Mesendoderm (in vitro differentiated cells): ENCODE results near the gene KANSL1L.

Experiments used
- DNase-seq: peaks from one replicate; pipeline ENCODE4 v3.0.0; 2013
- H2AK5ac ChIP-seq: 2 replicates; pipeline ENCODE4 v1.6.1; 2013; ENCODE audit warnings: low read length, inconsistent platforms
- H2BK120ac ChIP-seq: 2 replicates; pipeline ENCODE4 v1.6.1; 2013; ENCODE audit warnings: low read depth, mild to moderate bottlenecking, low read length, moderate library complexity, mixed read lengths
- H2BK15ac ChIP-seq: replicated peaks from 2 replicates; pipeline ENCODE4 v1.6.1; 2013; ENCODE audit warnings: low read depth, mild to moderate bottlenecking, moderate library complexity
- H2BK5ac ChIP-seq: 2 replicates; pipeline ENCODE4 v1.6.1; 2013; ENCODE audit warnings: low read length, inconsistent platforms
- H3K18ac ChIP-seq: 2 replicates; pipeline ENCODE4 v1.6.1; 2013; ENCODE audit warnings: mild to moderate bottlenecking, low read length, mixed read lengths
- H3K23ac ChIP-seq: one replicate; pipeline ENCODE4 v1.6.1; 2013; ENCODE audit warnings: low read length
- H3K27ac ChIP-seq: 2 replicates; pipeline ENCODE4 v1.5.1; 2013; ENCODE audit warnings: low read depth, mild to moderate bottlenecking, inconsistent platforms, low read length, moderate library complexity
- H3K27me3 ChIP-seq: 2 replicates; pipeline ENCODE4 v1.6.1; 2013; ENCODE audit warnings: low read length, control low read depth, mild to moderate bottlenecking, inconsistent platforms; ENCODE audit not compliant: insufficient read depth, poor library complexity
- H3K36me3 ChIP-seq: 2 replicates; pipeline ENCODE4 v1.6.1; 2013; ENCODE audit warnings: low read length, inconsistent platforms; ENCODE audit not compliant: control insufficient read depth, insufficient read depth
- H3K4ac ChIP-seq: one replicate; pipeline ENCODE4 v1.6.1; 2013; ENCODE audit warnings: low read depth, mild to moderate bottlenecking, low read length, moderate library complexity
- H3K4me1 ChIP-seq: 2 replicates; pipeline ENCODE4 v1.6.1; 2013; ENCODE audit warnings: low read depth, low read length, inconsistent platforms; ENCODE audit not compliant: control insufficient read depth
- H3K4me2 ChIP-seq: 2 replicates; pipeline ENCODE4 v1.6.1; 2013; ENCODE audit warnings: low read length
- H3K4me3 ChIP-seq: 2 replicates; pipeline ENCODE4 v1.5.1; 2013; ENCODE audit warnings: mild to moderate bottlenecking, low read length
- H3K56ac ChIP-seq: one replicate; pipeline ENCODE4 v1.6.1; 2013; ENCODE audit warnings: low read length
- H3K79me1 ChIP-seq: 2 replicates; pipeline ENCODE4 v1.6.1; 2013; ENCODE audit warnings: low read length, inconsistent platforms
- H3K79me2 ChIP-seq: 2 replicates; pipeline ENCODE4 v1.6.1; 2013; ENCODE audit warnings: mild to moderate bottlenecking, low read length; ENCODE audit not compliant: control insufficient read depth, insufficient read depth
- H3K9ac ChIP-seq: 2 replicates; pipeline ENCODE4 v1.6.1; 2013; ENCODE audit warnings: low read length, inconsistent platforms
- H4K5ac ChIP-seq: one replicate; pipeline ENCODE4 v1.6.1; 2013; ENCODE audit warnings: low read length
- H4K8ac ChIP-seq: one replicate; pipeline ENCODE4 v1.6.1; 2013; ENCODE audit warnings: low read depth, mild to moderate bottlenecking, control low read depth, low read length, moderate library complexity
- WGBS: extraction: QIAGEN DNeasy Blood & Tissue Kit; methylation state at CpG from one replicate; pipeline ENCODE4 v1.1.7; 2013; ENCODE audit warnings: low lambda C conversion rate, missing lambda C conversion rate; ENCODE audit not compliant: insufficient coverage; ENCODE audit errors: extremely low coverage; 5-methylcytosine and 5-hydroxymethylcytosine counted together

Gene KANSL1L

DNA sequence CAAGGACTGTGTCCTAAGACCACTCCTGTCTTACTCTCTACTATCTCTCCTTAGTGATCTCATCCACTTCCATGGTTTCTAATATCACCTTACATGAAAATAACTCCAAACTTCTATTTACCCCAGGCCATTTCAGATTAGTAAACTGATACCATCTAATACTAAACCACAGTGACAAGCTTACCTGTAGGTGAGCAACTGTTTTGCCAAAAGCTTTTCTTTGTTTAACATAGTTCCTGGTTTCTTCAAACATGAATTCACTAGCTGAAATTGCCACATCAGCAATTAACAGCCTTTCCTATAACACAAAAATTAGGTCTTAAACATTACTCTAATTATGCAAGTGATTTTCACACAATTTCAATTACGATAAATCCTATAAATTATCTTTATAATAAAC lies 31.9 kb upstream of the KANSL1L start:
- DNase-seq: no peak
- no peak overlapping the region for H3K27ac ChIP-seq
- no peak overlapping the region for H3K9ac ChIP-seq
- 100% methylated on average over 1 of the region's 1 CpG for WGBS
- H2BK120ac ChIP-seq: no peak overlapping the region
- no peak overlapping the region for H2AK5ac ChIP-seq
- H3K18ac ChIP-seq: no peak overlapping the region
- H2BK15ac ChIP-seq: no peak overlapping the region
- H3K79me1 ChIP-seq: no peaks in the 10 kb centered on the region
- no peak overlapping the region for H2BK5ac ChIP-seq
- no peak overlapping the region for H3K4me2 ChIP-seq
- no peaks in the 10 kb centered on the region for H3K36me3 ChIP-seq
- H3K27me3 ChIP-seq: no peaks in the 10 kb centered on the region
- no peaks in the 10 kb centered on the region for H3K79me2 ChIP-seq
- no peaks in the 10 kb centered on the region for H3K4me1 ChIP-seq
- no peak overlapping the region for H4K8ac ChIP-seq
- no peak overlapping the region for H3K23ac ChIP-seq
- no peak overlapping the region for H3K56ac ChIP-seq
- no peak overlapping the region for H4K5ac ChIP-seq
- H3K4ac ChIP-seq: no peak overlapping the region
- H3K4me3 ChIP-seq: no peak overlapping the region

DNA sequence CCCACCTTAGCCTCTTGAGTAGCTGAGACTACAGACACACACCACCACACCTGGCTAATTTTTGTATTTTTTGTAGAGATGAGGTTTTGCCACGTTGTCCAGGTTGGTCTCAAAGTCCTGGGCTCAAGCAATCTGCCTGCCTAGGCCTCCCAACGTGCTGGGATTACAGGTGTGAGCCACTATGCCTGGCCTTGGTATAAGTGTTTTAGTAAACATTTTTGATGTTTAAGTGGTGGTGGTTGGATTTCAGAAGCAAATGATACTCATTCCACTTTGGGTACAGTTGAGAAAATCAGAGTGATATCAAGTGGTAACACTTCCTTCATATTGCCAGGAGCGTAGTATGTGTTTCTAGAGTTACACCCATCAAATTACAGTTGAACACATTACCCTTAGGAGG lies 28.6 kb upstream of the KANSL1L start:
- Histone ChIP-seq H4K5ac (no peak overlapping the region), H3K4me2 (no peak overlapping the region), H2BK120ac (no peak overlapping the region), H3K4ac (no peak overlapping the region), H3K23ac (no peak overlapping the region), H3K27me3 (no peaks in the 10 kb centered on the region), H3K56ac (no peak overlapping the region), H3K4me3 (no peak overlapping the region), H3K79me1 (no peaks in the 10 kb centered on the region), H3K27ac (no peak overlapping the region), H2AK5ac (no peak overlapping the region), H3K18ac (no peak overlapping the region), H2BK5ac (no peak overlapping the region), H3K4me1 (no peaks in the 10 kb centered on the region), H3K9ac (no peak overlapping the region), H3K79me2 (no peaks in the 10 kb centered on the region), H4K8ac (no peak overlapping the region), H3K36me3 (no peaks in the 10 kb centered on the region), H2BK15ac (no peak overlapping the region)
- WGBS: no CpG with 5 or more reads among the region's 3 CpGs
- no peak for DNase-seq

GRCh38 chr2:210199186-210199765 lies 28.1 kb upstream of the KANSL1L start:
- no peak overlapping the region for H3K9ac ChIP-seq
- H3K27me3 ChIP-seq: no peaks in the 10 kb centered on the region
- no peak overlapping the region for H3K18ac ChIP-seq
- H3K27ac ChIP-seq: no peak overlapping the region
- H4K5ac ChIP-seq: no peak overlapping the region
- no peak overlapping the region for H3K4me2 ChIP-seq
- H3K23ac ChIP-seq: no peak overlapping the region
- H4K8ac ChIP-seq: no peak overlapping the region
- H2AK5ac ChIP-seq: no peak overlapping the region
- no peaks in the 10 kb centered on the region for H3K79me2 ChIP-seq
- H3K79me1 ChIP-seq: no peaks in the 10 kb centered on the region
- H3K36me3 ChIP-seq: no peaks in the 10 kb centered on the region
- H3K4ac ChIP-seq: no peak overlapping the region
- H2BK5ac ChIP-seq: no peak overlapping the region
- H3K56ac ChIP-seq: no peak overlapping the region
- DNase-seq: peak; percentile 19
- H3K4me1 ChIP-seq: no peaks in the 10 kb centered on the region
- no peak overlapping the region for H2BK120ac ChIP-seq
- no peak overlapping the region for H2BK15ac ChIP-seq
- no peak overlapping the region for H3K4me3 ChIP-seq

DNA sequence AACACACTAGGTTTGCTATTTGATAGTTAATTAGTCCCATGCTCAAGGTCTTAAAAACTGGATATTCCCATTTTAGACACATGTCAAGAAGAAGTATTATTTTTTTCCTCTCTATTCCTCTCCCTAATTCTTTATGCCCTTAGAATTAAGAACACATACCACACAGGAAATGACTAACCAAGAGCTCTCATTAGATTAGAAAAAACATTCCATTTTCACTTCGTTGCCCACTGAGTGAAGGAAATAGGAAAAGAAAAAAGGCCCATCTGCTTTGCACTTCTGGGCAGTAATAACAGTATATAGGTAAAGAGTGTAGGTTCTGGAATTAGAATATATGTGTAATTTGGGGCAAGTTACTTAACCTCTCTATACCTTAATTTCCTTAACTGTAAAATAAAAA lies 27.1 kb upstream of the KANSL1L start:
- H4K5ac ChIP-seq: no peak overlapping the region
- WGBS: no CpG with 5 or more reads among the region's 1 CpG
- H3K23ac ChIP-seq: no peak overlapping the region
- no peak overlapping the region for H4K8ac ChIP-seq
- H3K4ac ChIP-seq: no peak overlapping the region
- no peak for DNase-seq
- H3K27me3 ChIP-seq: no peaks in the 10 kb centered on the region
- H3K79me2 ChIP-seq: no peaks in the 10 kb centered on the region
- H3K56ac ChIP-seq: no peak overlapping the region
- no peaks in the 10 kb centered on the region for H3K79me1 ChIP-seq
- H2AK5ac ChIP-seq: no peak overlapping the region
- no peak overlapping the region for H3K27ac ChIP-seq
- H3K18ac ChIP-seq: no peak overlapping the region
- no peak overlapping the region for H3K4me2 ChIP-seq
- H3K36me3 ChIP-seq: no peaks in the 10 kb centered on the region
- H2BK15ac ChIP-seq: no peak overlapping the region
- no peak overlapping the region for H2BK5ac ChIP-seq
- no peak overlapping the region for H3K9ac ChIP-seq
- no peaks in the 10 kb centered on the region for H3K4me1 ChIP-seq
- H3K4me3 ChIP-seq: no peak overlapping the region
- no peak overlapping the region for H2BK120ac ChIP-seq

DNA sequence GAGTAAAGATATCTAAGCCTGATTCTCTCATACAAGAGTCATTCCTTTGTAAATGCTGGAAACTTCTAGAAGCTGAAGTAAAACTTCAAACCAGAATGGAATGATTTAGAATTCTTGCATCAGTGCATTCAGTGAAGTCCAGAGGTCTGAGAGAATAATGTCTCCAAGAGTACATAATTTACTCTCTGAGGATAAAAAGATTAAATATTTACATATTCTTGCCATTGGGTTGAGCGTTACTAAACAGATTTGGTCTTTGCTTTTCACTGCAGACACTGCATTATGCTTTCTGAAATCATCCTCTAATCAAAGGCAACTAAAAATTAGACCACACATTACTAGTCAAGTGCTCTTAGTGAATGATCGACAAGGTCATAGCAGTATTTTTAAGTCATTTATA lies 26.5 kb upstream of the KANSL1L start:
- no peak overlapping the region for H3K23ac ChIP-seq
- H3K56ac ChIP-seq: no peak overlapping the region
- no peaks in the 10 kb centered on the region for H3K79me2 ChIP-seq
- H3K36me3 ChIP-seq: no peaks in the 10 kb centered on the region
- H3K79me1 ChIP-seq: no peaks in the 10 kb centered on the region
- H3K18ac ChIP-seq: no peak overlapping the region
- H3K27ac ChIP-seq: no peak overlapping the region
- no peak overlapping the region for H3K4me3 ChIP-seq
- no peak overlapping the region for H4K5ac ChIP-seq
- H4K8ac ChIP-seq: no peak overlapping the region
- H2BK120ac ChIP-seq: no peak overlapping the region
- H3K4me2 ChIP-seq: no peak overlapping the region
- WGBS: no CpG with 5 or more reads among the region's 2 CpGs
- H3K4me1 ChIP-seq: no peaks in the 10 kb centered on the region
- no peak for DNase-seq
- H3K27me3 ChIP-seq: no peaks in the 10 kb centered on the region
- H2AK5ac ChIP-seq: no peak overlapping the region
- H2BK15ac ChIP-seq: no peak overlapping the region
- no peak overlapping the region for H3K4ac ChIP-seq
- no peak overlapping the region for H3K9ac ChIP-seq
- no peak overlapping the region for H2BK5ac ChIP-seq

- DNase-seq: peak; percentile 34
- H4K5ac ChIP-seq: no peak overlapping the region
- H3K18ac ChIP-seq: no peak overlapping the region
- H3K23ac ChIP-seq: no peak overlapping the region
- H2BK120ac ChIP-seq: no peak overlapping the region
- H3K79me1 ChIP-seq: no peaks in the 10 kb centered on the region
- H3K36me3 ChIP-seq: no peaks in the 10 kb centered on the region
- H3K56ac ChIP-seq: no peak overlapping the region
- no peak overlapping the region for H3K9ac ChIP-seq
- H4K8ac ChIP-seq: no peak overlapping the region
- no CpG with 5 or more reads among the region's 8 CpGs for WGBS
- H3K79me2 ChIP-seq: no peaks in the 10 kb centered on the region
- H2BK5ac ChIP-seq: no peak overlapping the region
- no peak overlapping the region for H3K4ac ChIP-seq
- H2BK15ac ChIP-seq: no peak overlapping the region
- no peak overlapping the region for H3K4me3 ChIP-seq
- no peak overlapping the region for H3K27ac ChIP-seq
- no peaks in the 10 kb centered on the region for H3K27me3 ChIP-seq
- H3K4me2 ChIP-seq: no peak overlapping the region
- H2AK5ac ChIP-seq: no peak overlapping the region
- H3K4me1 ChIP-seq: no peaks in the 10 kb centered on the region
Measured at GRCh38 chr2:210195101-210195852, 24.1 kb upstream of the KANSL1L start.
